ENCODE data around the gene ENDOG.

The ENDOG gene

GRCh38 chr9:128798896-128799295 is 19.4 kb upstream of the ENDOG start:
- TF ChIP-seq, protein P1, sequence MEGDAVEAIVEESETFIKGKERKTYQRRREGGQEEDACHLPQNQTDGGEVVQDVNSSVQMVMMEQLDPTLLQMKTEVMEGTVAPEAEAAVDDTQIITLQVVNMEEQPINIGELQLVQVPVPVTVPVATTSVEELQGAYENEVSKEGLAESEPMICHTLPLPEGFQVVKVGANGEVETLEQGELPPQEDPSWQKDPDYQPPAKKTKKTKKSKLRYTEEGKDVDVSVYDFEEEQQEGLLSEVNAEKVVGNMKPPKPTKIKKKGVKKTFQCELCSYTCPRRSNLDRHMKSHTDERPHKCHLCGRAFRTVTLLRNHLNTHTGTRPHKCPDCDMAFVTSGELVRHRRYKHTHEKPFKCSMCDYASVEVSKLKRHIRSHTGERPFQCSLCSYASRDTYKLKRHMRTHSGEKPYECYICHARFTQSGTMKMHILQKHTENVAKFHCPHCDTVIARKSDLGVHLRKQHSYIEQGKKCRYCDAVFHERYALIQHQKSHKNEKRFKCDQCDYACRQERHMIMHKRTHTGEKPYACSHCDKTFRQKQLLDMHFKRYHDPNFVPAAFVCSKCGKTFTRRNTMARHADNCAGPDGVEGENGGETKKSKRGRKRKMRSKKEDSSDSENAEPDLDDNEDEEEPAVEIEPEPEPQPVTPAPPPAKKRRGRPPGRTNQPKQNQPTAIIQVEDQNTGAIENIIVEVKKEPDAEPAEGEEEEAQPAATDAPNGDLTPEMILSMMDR (conservative IDR thresholded peaks at IDR 0.05; ENCODE audit: low read depth): no peak
- ChIA-PET CTCF (interaction anchor here (0.6 to 1.0 kb wide), 3 partner anchors 20 to 130 kb away, joined by 3 read pairs; partner anchors contain the start of gene PKN3), POLR2A (ENCODE audit: low non-redundant PET) (interaction anchor here (0.6 kb wide), 1 partner anchor 165 kb away, joined by 5 read pairs; no protein-coding TSS in a partner anchor)
- no peak for DNase-seq (ENCODE audit: low spot score)
- peak overlapping the region; percentile 12; the same call in 1 of the 2 replicates for H3K27ac ChIP-seq

DNA sequence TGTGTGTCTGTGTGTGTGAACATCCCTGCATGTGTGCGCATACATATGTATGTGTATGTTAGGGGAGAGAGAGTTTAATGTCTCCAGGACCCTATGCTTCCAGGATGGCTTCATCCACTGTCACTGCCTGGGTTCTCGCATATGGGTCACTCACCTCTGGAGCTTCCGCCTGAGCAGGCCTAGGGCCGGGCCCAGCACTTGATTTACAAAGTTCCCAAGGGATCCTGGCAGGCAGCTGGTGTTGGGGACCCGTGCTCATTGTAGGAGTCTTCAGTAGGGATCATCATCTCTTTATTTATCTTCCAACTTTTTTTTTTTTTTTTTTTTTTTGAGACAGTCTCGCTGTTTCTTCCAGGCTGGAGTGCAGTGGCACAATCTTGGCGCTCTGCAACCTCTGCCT is 18.2 kb upstream of the ENDOG start:
- CTCF ChIA-PET: interaction anchor here (0.8 to 1.5 kb wide), 2 partner anchors 18 to 98 kb away, joined by 3 to 6 read pairs; partner anchors contain the start of genes ENDOG and PKN3
- POLR2A ChIA-PET (ENCODE audit: low non-redundant PET): no interaction called here
- peak overlapping the region; percentile 2; the same call in 1 of the 2 replicates for H3K27ac ChIP-seq
- TF ChIP-seq, protein P1 (conservative IDR thresholded peaks at IDR 0.05; ENCODE audit: low read depth): no peak
- DNase-seq (ENCODE audit: low spot score): no peak

- no peak overlapping the region for H3K27ac ChIP-seq
- CTCF ChIA-PET: no interaction called here
- DNase-seq (ENCODE audit: low spot score): no peak
- TF ChIP-seq, protein P1 (conservative IDR thresholded peaks at IDR 0.05; ENCODE audit: low read depth): no peak
- POLR2A ChIA-PET (ENCODE audit: low non-redundant PET): no interaction called here
Measured at GRCh38 chr9:128802482-128802881, 15.8 kb upstream of the ENDOG start.

DNA sequence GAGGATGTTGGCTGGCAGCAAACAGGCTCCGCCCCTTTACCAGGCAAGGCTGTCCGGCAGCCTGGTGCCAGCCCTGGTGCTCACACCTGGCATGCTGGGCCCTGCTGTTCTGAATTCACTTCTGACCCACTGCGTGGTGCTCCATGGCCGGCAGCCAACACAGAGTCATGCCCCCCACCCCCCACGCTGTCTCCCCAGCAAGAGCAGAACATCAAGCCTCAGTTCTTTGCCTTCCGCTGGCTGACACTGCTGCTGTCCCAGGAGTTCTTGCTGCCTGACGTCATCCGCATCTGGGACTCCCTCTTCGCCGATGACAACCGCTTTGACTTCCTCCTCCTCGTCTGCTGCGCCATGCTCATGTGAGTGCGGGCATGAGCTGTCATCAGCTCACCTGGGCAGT is 12.6 kb upstream of the ENDOG start:
- no peak overlapping the region for H3K27ac ChIP-seq
- CTCF ChIA-PET: no interaction called here

GRCh38 chr9:128807827-128808226 is 10.5 kb upstream of the ENDOG start:
- ChIA-PET POLR2A (ENCODE audit: low non-redundant PET) (no interaction called here), CTCF (interaction anchor here (1.2 kb wide), 1 partner anchor 11 kb away, joined by 5 read pairs; the partner anchor contains the start of gene ENDOG)
- peak overlapping the region; percentile 4 for H3K27ac ChIP-seq
- TF ChIP-seq, protein P1 (conservative IDR thresholded peaks at IDR 0.05; ENCODE audit: low read depth): no peak
- no peak for DNase-seq (ENCODE audit: low spot score)

More for the DNA sequence above, 12.6 kb upstream of the ENDOG start:
- TF ChIP-seq, protein P1 (conservative IDR thresholded peaks at IDR 0.05; ENCODE audit: low read depth): no peak
- POLR2A ChIA-PET (ENCODE audit: low non-redundant PET): interaction anchor here (0.6 kb wide), 1 partner anchor 15 kb away, joined by 3 read pairs; no protein-coding TSS in a partner anchor
- no peak for DNase-seq (ENCODE audit: low spot score)

GRCh38 chr9:128808543-128808942 is 9.8 kb upstream of the ENDOG start:
- CTCF ChIA-PET: interaction anchor here (0.9 to 1.2 kb wide), 2 partner anchors 10 kb away, joined by 5 to 6 read pairs; partner anchors contain the start of gene ENDOG
- TF ChIP-seq, protein P1 (conservative IDR thresholded peaks at IDR 0.05; ENCODE audit: low read depth): no peak
- H3K27ac ChIP-seq: peak overlapping the region; percentile 4
- POLR2A ChIA-PET (ENCODE audit: low non-redundant PET): interaction anchor here (0.6 kb wide), 2 partner anchors 20 to 24 kb away, joined by 3 read pairs; no protein-coding TSS in a partner anchor
- DNase-seq (ENCODE audit: low spot score): no peak
